H9 (cell line): ENCODE data around the gene TSG101. TPM values are rescaled to one million over a fixed set of nuclear protein-coding genes. Genes with fewer than 3 reads are reported as not detected.

Experiments used
- DNase-seq: peaks from one replicate; pipeline ENCODE4 v3.0.0-alpha.2; 2017
- H2AFZ ChIP-seq: one replicate; pipeline ENCODE4 v1.6.1; 2013; ENCODE audit warnings: mild to moderate bottlenecking, low read length, control low read depth, moderate library complexity
- H2AK5ac ChIP-seq: 2 replicates; pipeline ENCODE4 v1.6.1; 2013; ENCODE audit warnings: low read length, control low read depth, mixed read lengths; ENCODE audit not compliant: insufficient read length
- H2BK120ac ChIP-seq: one replicate; pipeline ENCODE4 v1.6.1; 2013; ENCODE audit warnings: low read depth, mild to moderate bottlenecking, low read length, control low read depth, inconsistent platforms; ENCODE audit not compliant: poor library complexity, severe bottlenecking
- H2BK12ac ChIP-seq: 2 replicates; pipeline ENCODE4 v1.6.1; 2013; ENCODE audit warnings: low read length, control low read depth, mixed read lengths, low read depth; ENCODE audit not compliant: insufficient read length
- H2BK15ac ChIP-seq: 2 replicates; pipeline ENCODE4 v1.6.1; 2013; ENCODE audit warnings: low read depth, low read length, control low read depth
- H2BK20ac ChIP-seq: one replicate; pipeline ENCODE4 v1.6.1; 2013; ENCODE audit warnings: low read depth, mild to moderate bottlenecking, low read length, control low read depth, inconsistent platforms; ENCODE audit not compliant: poor library complexity, severe bottlenecking
- H2BK5ac ChIP-seq: 2 replicates; pipeline ENCODE4 v1.6.1; 2013; ENCODE audit warnings: low read length, control low read depth, mixed read lengths; ENCODE audit not compliant: insufficient read length
- H3K14ac ChIP-seq: 2 replicates; pipeline ENCODE4 v1.6.1; 2013; ENCODE audit warnings: low read length, control low read depth; ENCODE audit not compliant: insufficient read depth
- H3K18ac ChIP-seq: 2 replicates; pipeline ENCODE4 v1.6.1; 2013; ENCODE audit warnings: low read depth, mild to moderate bottlenecking, mixed read lengths, low read length, control low read depth; ENCODE audit not compliant: insufficient read length
- H3K23ac ChIP-seq: 2 replicates; pipeline ENCODE4 v1.6.1; 2013; ENCODE audit warnings: low read length, control low read depth, mixed read lengths, low read depth; ENCODE audit not compliant: insufficient read length
- H3K23me2 ChIP-seq: 2 replicates; pipeline ENCODE4 v1.6.1; 2013; ENCODE audit warnings: low read depth, mild to moderate bottlenecking, mixed read lengths, low read length, control low read depth; ENCODE audit not compliant: insufficient read length, poor library complexity, severe bottlenecking
- H3K27ac ChIP-seq: 2 replicates; pipeline ENCODE4 v1.5.1; 2013; ENCODE audit warnings: low read length, control low read depth, mixed read lengths, low read depth; ENCODE audit not compliant: insufficient read length
- H3K27me3 ChIP-seq: 2 replicates; pipeline ENCODE4 v1.6.1; 2013; ENCODE audit warnings: low read length, control low read depth, inconsistent platforms; ENCODE audit not compliant: insufficient read depth
- H3K4ac ChIP-seq: 2 replicates; pipeline ENCODE4 v1.6.1; 2013; ENCODE audit warnings: low read depth, mild to moderate bottlenecking, control low read depth, inconsistent platforms, low read length, moderate library complexity
- H3K4me1 ChIP-seq: 2 replicates; pipeline ENCODE4 v1.6.1; 2013; ENCODE audit warnings: low read length, control low read depth, inconsistent platforms; ENCODE audit not compliant: insufficient read depth
- H3K4me2 ChIP-seq: 2 replicates; pipeline ENCODE4 v1.6.1; 2013; ENCODE audit warnings: low read length, control low read depth, mixed read lengths; ENCODE audit not compliant: insufficient read length, insufficient read depth
- H3K56ac ChIP-seq: 2 replicates; pipeline ENCODE4 v1.6.1; 2013; ENCODE audit warnings: low read depth, mild to moderate bottlenecking, mixed read lengths, low read length, control low read depth; ENCODE audit not compliant: insufficient read length
- H3K79me1 ChIP-seq: 2 replicates; pipeline ENCODE4 v1.6.1; 2013; ENCODE audit warnings: low read depth, mild to moderate bottlenecking, moderate library complexity, low read length, control low read depth, inconsistent platforms; ENCODE audit not compliant: insufficient read depth, poor library complexity, severe bottlenecking
- H3K79me2 ChIP-seq: 2 replicates; pipeline ENCODE4 v1.6.1; 2013; ENCODE audit warnings: low read length, control low read depth, inconsistent platforms; ENCODE audit not compliant: insufficient read depth
- H3K9ac ChIP-seq: 2 replicates; pipeline ENCODE4 v1.6.1; 2013; ENCODE audit warnings: low read length, control low read depth, mixed read lengths; ENCODE audit not compliant: insufficient read length; ENCODE audit errors: extremely low read depth
- H3K9me3 ChIP-seq: one replicate; pipeline ENCODE4 v1.6.1; 2013; ENCODE audit warnings: low read depth, low read length, inconsistent platforms; ENCODE audit not compliant: control insufficient read depth
- H3T11ph ChIP-seq: one replicate; pipeline ENCODE4 v1.6.1; 2013; ENCODE audit warnings: mild to moderate bottlenecking, low read length, control low read depth, inconsistent platforms
- H4K20me1 ChIP-seq: one replicate; pipeline ENCODE4 v1.6.1; 2013; ENCODE audit not compliant: control insufficient read depth, insufficient read length, insufficient read depth
- H4K5ac ChIP-seq: 2 replicates; pipeline ENCODE4 v1.6.1; 2013; ENCODE audit warnings: low read depth, mild to moderate bottlenecking, mixed read lengths, low read length, control low read depth; ENCODE audit not compliant: insufficient read length
- H4K8ac ChIP-seq: replicated peaks from 2 replicates; pipeline ENCODE4 v1.6.1; 2013; ENCODE audit warnings: low read length, control low read depth, mixed read lengths, low read depth; ENCODE audit not compliant: insufficient read length
- H4K91ac ChIP-seq: 2 replicates; pipeline ENCODE4 v1.6.1; 2013; ENCODE audit warnings: low read depth, mild to moderate bottlenecking, moderate library complexity, mixed read lengths, low read length, control low read depth; ENCODE audit not compliant: insufficient read length
- H3K27ac Mint-ChIP-seq, 3 experiments: 2 replicates in 2 of 3; 3 replicates in 1 of 3; pipeline ENCODE4 v1.8.0; 2020 to 2021; ENCODE audit warnings: mixed read lengths in 3 of 3, mild to moderate bottlenecking in 1 of 3, moderate library complexity in 1 of 3
- H3K27me3 Mint-ChIP-seq: 2 replicates; pipeline ENCODE4 v1.8.0; 2021; ENCODE audit warnings: low read depth, mild to moderate bottlenecking, moderate library complexity, mixed read lengths
- H3K36me3 Mint-ChIP-seq, 3 experiments: 2 replicates in 2 of 3; 3 replicates in 1 of 3; pipeline ENCODE4 v1.8.0; 2020 to 2021; ENCODE audit warnings: low read depth in 3 of 3, mixed read lengths in 3 of 3; ENCODE audit not compliant: insufficient read depth in 1 of 3
- H3K4me1 Mint-ChIP-seq, 2 experiments: 2 replicates each; pipeline ENCODE4 v1.8.0; 2020; ENCODE audit warnings: mixed read lengths in 2 of 2
- H3K4me3 Mint-ChIP-seq, 2 experiments: 2 replicates in 1 of 2; 3 replicates in 1 of 2; pipeline ENCODE4 v1.8.0; 2020 to 2021; ENCODE audit warnings: mild to moderate bottlenecking in 2 of 2, mixed read lengths in 2 of 2, moderate library complexity in 1 of 2
- H3K9me3 Mint-ChIP-seq, 2 experiments: 2 replicates in 1 of 2; 3 replicates in 1 of 2; pipeline ENCODE4 v1.8.0; 2020; ENCODE audit warnings: mild to moderate bottlenecking in 2 of 2, mixed read lengths in 2 of 2, moderate library complexity in 1 of 2
- CTCF ChIP-seq: fragments of 200-600 bp; sonication (generic); conservative IDR thresholded peaks from 3 replicates; pipeline ENCODE4 v1.8.0; 2021; ENCODE audit warnings: antibody characterized with exemption, mild to moderate bottlenecking
- WGBS: extraction: QIAGEN DNeasy Blood & Tissue Kit; methylation state at CpG from one replicate; pipeline ENCODE4 v1.1.7; 2013; ENCODE audit warnings: missing lambda C conversion rate, low lambda C conversion rate, mixed read lengths; ENCODE audit not compliant: insufficient read length; ENCODE audit errors: extremely low coverage; 5-methylcytosine and 5-hydroxymethylcytosine counted together
- total RNA-seq: library from RNA; stranded (reverse); gene quantifications from 2 replicates; pipeline ENCODE4 v1.2.1, GENCODE V29; 2021

Gene TSG101
- total RNA-seq, 1 experiment from 2014 or later: 50.3 TPM

DNA sequence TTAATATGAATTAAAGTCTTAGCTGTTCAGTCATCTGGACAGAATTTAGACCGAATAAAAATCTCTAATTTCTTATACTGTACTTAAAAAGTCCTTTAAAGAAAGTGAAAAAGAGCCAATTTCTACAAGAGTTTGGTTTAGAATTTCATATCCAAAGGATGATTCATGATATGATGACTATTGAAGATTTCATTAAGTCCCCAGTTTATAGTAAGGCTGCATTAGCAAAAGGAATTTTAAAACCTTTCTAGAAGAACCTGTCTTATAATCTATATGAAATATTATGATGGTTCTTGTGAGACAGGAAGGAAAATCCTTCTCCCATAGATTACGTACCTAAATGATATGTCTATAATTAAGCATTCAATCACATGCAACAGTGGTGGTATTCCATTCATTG lies 34.8 kb downstream of the TSG101 start:
- H3K79me1 ChIP-seq: no peaks in the 10 kb centered on the region
- H4K91ac ChIP-seq: no peak overlapping the region
- H3K18ac ChIP-seq: no peak overlapping the region
- no peak overlapping the region for H3K27ac Mint-ChIP-seq
- no peak overlapping the region for H3K14ac ChIP-seq
- no peak overlapping the region for H2BK12ac ChIP-seq
- no peak overlapping the region for H4K5ac ChIP-seq
- no peak overlapping the region for H3K4ac ChIP-seq
- no peaks in the 10 kb centered on the region for H3K27me3 ChIP-seq
- DNase-seq: no peak
- H3K23ac ChIP-seq: no peak overlapping the region
- no peak overlapping the region for H3T11ph ChIP-seq
- no peak overlapping the region for H2BK5ac ChIP-seq
- no peak overlapping the region for H2AK5ac ChIP-seq
- H3K27ac ChIP-seq: no peak overlapping the region
- WGBS: no CpG with 5 or more reads among the region's 2 CpGs
- H2BK15ac ChIP-seq: no peak overlapping the region
- no peaks in the 10 kb centered on the region for H4K20me1 ChIP-seq
- H3K4me3 Mint-ChIP-seq: no peak overlapping the region
- H3K56ac ChIP-seq: no peak overlapping the region
- no peak overlapping the region for H3K9ac ChIP-seq
- no peak overlapping the region for H4K8ac ChIP-seq
- H2BK120ac ChIP-seq: no peak overlapping the region
- H3K79me2 ChIP-seq: no peaks in the 10 kb centered on the region
- no peaks in the 10 kb centered on the region for H3K9me3 Mint-ChIP-seq
- H3K4me1 Mint-ChIP-seq: no peaks in the 10 kb centered on the region
- no peak for TF ChIP-seq CTCF
- H2BK20ac ChIP-seq: no peak overlapping the region
- H3K4me1 ChIP-seq: no peaks in the 10 kb centered on the region
- peaks cover 4 to 38% (median 30%) of the 10 kb centered on the region in 3 experiments; a peak in 6 of 7 replicates for H3K36me3 Mint-ChIP-seq
- no peaks in the 10 kb centered on the region for H3K9me3 ChIP-seq
- H2AFZ ChIP-seq: no peak overlapping the region
- no peaks in the 10 kb centered on the region for H3K27me3 Mint-ChIP-seq
- H3K23me2 ChIP-seq: no peaks in the 10 kb centered on the region
- H3K4me2 ChIP-seq: no peak overlapping the region
